Measurements from ENCODE around the gene SYNGR3. TPM values are rescaled to one million over a fixed set of nuclear protein-coding genes. Genes with fewer than 3 reads are reported as not detected.

SYNGR3 gene
- total RNA-seq, 1 experiment from 2014 or later: 3.6 TPM

- peak; percentile 84 for DNase-seq
- CTCF ChIA-PET: interaction anchor here (0.6 to 1.6 kb wide), 9 partner anchors 10 to 165 kb away, joined by 3 to 7 read pairs (median 4); partner anchors contain the start of gene MLST8
- TF ChIP-seq, protein P1, sequence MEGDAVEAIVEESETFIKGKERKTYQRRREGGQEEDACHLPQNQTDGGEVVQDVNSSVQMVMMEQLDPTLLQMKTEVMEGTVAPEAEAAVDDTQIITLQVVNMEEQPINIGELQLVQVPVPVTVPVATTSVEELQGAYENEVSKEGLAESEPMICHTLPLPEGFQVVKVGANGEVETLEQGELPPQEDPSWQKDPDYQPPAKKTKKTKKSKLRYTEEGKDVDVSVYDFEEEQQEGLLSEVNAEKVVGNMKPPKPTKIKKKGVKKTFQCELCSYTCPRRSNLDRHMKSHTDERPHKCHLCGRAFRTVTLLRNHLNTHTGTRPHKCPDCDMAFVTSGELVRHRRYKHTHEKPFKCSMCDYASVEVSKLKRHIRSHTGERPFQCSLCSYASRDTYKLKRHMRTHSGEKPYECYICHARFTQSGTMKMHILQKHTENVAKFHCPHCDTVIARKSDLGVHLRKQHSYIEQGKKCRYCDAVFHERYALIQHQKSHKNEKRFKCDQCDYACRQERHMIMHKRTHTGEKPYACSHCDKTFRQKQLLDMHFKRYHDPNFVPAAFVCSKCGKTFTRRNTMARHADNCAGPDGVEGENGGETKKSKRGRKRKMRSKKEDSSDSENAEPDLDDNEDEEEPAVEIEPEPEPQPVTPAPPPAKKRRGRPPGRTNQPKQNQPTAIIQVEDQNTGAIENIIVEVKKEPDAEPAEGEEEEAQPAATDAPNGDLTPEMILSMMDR (IDR thresholded peaks at IDR 0.05; ENCODE audit: unreplicated experiment): no peak
- Mint-ChIP-seq H3K27ac (ENCODE audit: unreplicated experiment) (peak overlapping the region; percentile 67), H3K9me3 (ENCODE audit: low read depth, unreplicated experiment) (no peaks in the 10 kb centered on the region), H3K27me3 (ENCODE audit: unreplicated experiment) (no peaks in the 10 kb centered on the region), H3K4me3 (ENCODE audit: low read depth, unreplicated experiment) (no peak overlapping the region), H3K36me3 (ENCODE audit: insufficient read depth, unreplicated experiment) (peaks cover 40% of the 10 kb centered on the region), H3K4me1 (ENCODE audit: low read depth, unreplicated experiment) (peaks cover 23% of the 10 kb centered on the region)
- intact Hi-C loops (cut with micrococcal nuclease; ENCODE audit: unreplicated experiment): no loop called here
- no TSS peak for BruUV-seq (replicated peaks)
These were observed 51.2 kb downstream of the SYNGR3 start for GRCh38 chr16:2040787-2041522.

- TF ChIP-seq, protein P1 (IDR thresholded peaks at IDR 0.05; ENCODE audit: unreplicated experiment): no peak
- CTCF ChIA-PET: interaction anchor here (0.6 kb wide), 1 partner anchor 155 kb away, joined by 3 read pairs; no protein-coding TSS in a partner anchor
- no peak overlapping the region for H3K4me3 Mint-ChIP-seq (ENCODE audit: low read depth, unreplicated experiment)
- peaks cover 35% of the 10 kb centered on the region for H3K4me1 Mint-ChIP-seq (ENCODE audit: low read depth, unreplicated experiment)
- peaks cover 38% of the 10 kb centered on the region for H3K36me3 Mint-ChIP-seq (ENCODE audit: insufficient read depth, unreplicated experiment)
- no peaks in the 10 kb centered on the region for H3K9me3 Mint-ChIP-seq (ENCODE audit: low read depth, unreplicated experiment)
- no TSS peak for BruUV-seq (replicated peaks)
- intact Hi-C loops (cut with micrococcal nuclease; ENCODE audit: unreplicated experiment): no loop called here
- DNase-seq: no peak
- no peaks in the 10 kb centered on the region for H3K27me3 Mint-ChIP-seq (ENCODE audit: unreplicated experiment)
- H3K27ac Mint-ChIP-seq (ENCODE audit: unreplicated experiment): no peak overlapping the region
These were observed 52.6 kb downstream of the SYNGR3 start for GRCh38 chr16:2042171-2042985.

DNA sequence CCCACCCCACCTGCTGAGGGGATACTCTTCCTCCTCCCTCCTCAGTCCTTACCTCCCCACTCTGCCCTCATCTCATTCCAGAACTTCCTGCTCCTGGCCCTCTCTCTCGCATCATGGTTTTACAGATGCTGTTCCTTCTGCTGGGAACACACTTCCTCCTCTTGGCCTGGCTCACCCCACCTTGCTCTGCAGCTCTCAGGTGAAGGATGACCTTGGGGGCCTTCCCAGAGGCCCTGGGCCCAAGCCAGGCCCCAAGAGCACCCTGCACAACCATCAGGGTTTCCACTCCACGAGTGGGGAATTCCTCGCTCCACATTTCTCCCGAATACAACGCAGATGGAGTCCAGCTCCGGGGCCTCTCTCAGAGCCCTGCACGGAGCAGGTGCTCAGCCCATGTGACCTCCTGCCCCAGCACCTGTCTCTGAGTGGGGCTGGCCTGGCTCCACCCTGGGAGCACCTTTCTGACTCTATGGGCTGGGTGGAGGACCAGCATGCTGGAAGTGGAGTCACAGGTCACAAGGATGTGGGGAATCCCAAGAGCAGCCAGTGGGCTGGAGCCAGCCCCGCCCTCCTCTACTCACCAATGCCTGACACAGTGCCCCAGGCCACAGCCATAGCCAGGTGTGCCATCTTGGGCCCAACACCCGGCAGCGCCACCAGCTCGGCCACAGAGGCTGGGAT, 53.4 kb downstream of the SYNGR3 start:
- Mint-ChIP-seq H3K27ac (ENCODE audit: unreplicated experiment) (no peak overlapping the region), H3K9me3 (ENCODE audit: low read depth, unreplicated experiment) (no peaks in the 10 kb centered on the region), H3K36me3 (ENCODE audit: insufficient read depth, unreplicated experiment) (peaks cover 42% of the 10 kb centered on the region), H3K4me1 (ENCODE audit: low read depth, unreplicated experiment) (peaks cover 35% of the 10 kb centered on the region), H3K27me3 (ENCODE audit: unreplicated experiment) (no peaks in the 10 kb centered on the region), H3K4me3 (ENCODE audit: low read depth, unreplicated experiment) (no peak overlapping the region)
- CTCF ChIA-PET: interaction anchor here (0.6 kb wide), 1 partner anchor 154 kb away, joined by 3 read pairs; no protein-coding TSS in a partner anchor
- BruUV-seq (replicated peaks): no TSS peak
- intact Hi-C loops (cut with micrococcal nuclease; ENCODE audit: unreplicated experiment): no loop called here
- TF ChIP-seq, protein P1 (IDR thresholded peaks at IDR 0.05; ENCODE audit: unreplicated experiment): no peak
- no peak for DNase-seq

Other genes starting within 250 kb of the SYNGR3 start
- 64.3 and 73.1 TPM in 2 replicates for gene NME3, start 218.4 kb upstream of the SYNGR3 start, total RNA-seq (2022)
- gene EME2, start 217.2 kb upstream of the SYNGR3 start, total RNA-seq (2022): 30.8 and 42.2 TPM in 2 replicates
- gene MRPS34, start 216.8 kb upstream of the SYNGR3 start, total RNA-seq (2022): 128 and 135 TPM in 2 replicates
- gene SPSB3, start 207.4 kb upstream of the SYNGR3 start, total RNA-seq (2022): 44.3 and 45.2 TPM in 2 replicates
- 91.8 and 98.1 TPM in 2 replicates for gene NUBP2, start 207.0 kb upstream of the SYNGR3 start, total RNA-seq (2022)
- gene IGFALS, start 196.3 kb upstream of the SYNGR3 start, total RNA-seq (2022): not detected in 2 replicates
- gene HAGH, start 163.1 kb upstream of the SYNGR3 start, total RNA-seq (2022): 48.0 and 48.2 TPM in 2 replicates
- gene FAHD1, start 162.8 kb upstream of the SYNGR3 start, total RNA-seq (2022): 33.1 and 43.3 TPM in 2 replicates
- not detected in 2 replicates for gene MEIOB, start 117.8 kb upstream of the SYNGR3 start, total RNA-seq (2022)
- gene HS3ST6, start 71.6 kb upstream of the SYNGR3 start, total RNA-seq (2022): 0.29 TPM in 1 of 2 replicates, not detected in the other
- 20.3 and 27.1 TPM in 2 replicates for gene MSRB1, start 46.8 kb upstream of the SYNGR3 start, total RNA-seq (2022)
- not detected in 2 replicates for gene RPL3L, start 35.3 kb upstream of the SYNGR3 start, total RNA-seq (2022)
- gene NDUFB10, start 30.4 kb upstream of the SYNGR3 start, total RNA-seq (2022): 148 and 153 TPM in 2 replicates
- gene RPS2, start 25.1 kb upstream of the SYNGR3 start, total RNA-seq (2022): 2,674 and 2,950 TPM in 2 replicates
- gene RNF151, start 23.1 kb upstream of the SYNGR3 start, total RNA-seq (2022): not detected in 2 replicates
- 62.0 and 71.1 TPM in 2 replicates for gene TBL3, start 17.9 kb upstream of the SYNGR3 start, total RNA-seq (2022)
- gene NOXO1, start 8.5 kb upstream of the SYNGR3 start, total RNA-seq (2022): 10.1 and 11.8 TPM in 2 replicates
- gene GFER, start 5.8 kb upstream of the SYNGR3 start, total RNA-seq (2022): 40.8 and 43.5 TPM in 2 replicates
- gene ZNF598, start 19.9 kb downstream of the SYNGR3 start, total RNA-seq (2022): 72.4 and 73.1 TPM in 2 replicates
- 1.5 and 4.2 TPM in 2 replicates for gene NPW, start 29.8 kb downstream of the SYNGR3 start, total RNA-seq (2022)
- gene NHERF2, start 36.9 kb downstream of the SYNGR3 start, total RNA-seq (2022): 15.7 and 22.0 TPM in 2 replicates
- gene NTHL1, start 57.9 kb downstream of the SYNGR3 start, total RNA-seq (2022): 32.8 and 33.8 TPM in 2 replicates
- gene TSC2, start 58.0 kb downstream of the SYNGR3 start, total RNA-seq (2022): 170 and 194 TPM in 2 replicates
- gene PKD1, start 145.9 kb downstream of the SYNGR3 start, total RNA-seq (2022): 82.0 and 86.0 TPM in 2 replicates
- 10.8 and 12.3 TPM in 2 replicates for gene RAB26, start 158.7 kb downstream of the SYNGR3 start, total RNA-seq (2022)
- 118 and 127 TPM in 2 replicates for gene TRAF7, start 165.8 kb downstream of the SYNGR3 start, total RNA-seq (2022)
- 1.4 and 2.6 TPM in 2 replicates for gene CASKIN1, start 206.6 kb downstream of the SYNGR3 start, total RNA-seq (2022)
- gene MLST8, start 215.5 kb downstream of the SYNGR3 start, total RNA-seq (2022): 58.0 and 59.7 TPM in 2 replicates
- gene BRICD5, start 220.9 kb downstream of the SYNGR3 start, total RNA-seq (2022): 15.8 and 17.3 TPM in 2 replicates
- 45.0 and 49.6 TPM in 2 replicates for gene PGP, start 224.9 kb downstream of the SYNGR3 start, total RNA-seq (2022)
- 35.4 and 36.5 TPM in 2 replicates for gene E4F1, start 233.6 kb downstream of the SYNGR3 start, total RNA-seq (2022)
- 5.7 and 7.5 TPM in 2 replicates for gene DNASE1L2, start 246.5 kb downstream of the SYNGR3 start, total RNA-seq (2022)